GM19397 (cell line): ENCODE data around the gene RTEL1.
"Not testable (repeated sequence)": the region's sequence is repeated elsewhere in the genome, so short reads cannot be mapped to it uniquely, and the experiment has no call there.

Source experiments
- ATAC-seq: cut with Tn5 transposase; IDR thresholded peaks from one replicate; pipeline ENCODE4 v1.9.1; 2021; ENCODE audit warnings: mild to moderate bottlenecking, moderate library complexity; ENCODE audit not compliant: unreplicated experiment

RTEL1 gene

GRCh38 chr20:63708301-63709148, 50.4 kb downstream of the RTEL1 start:
- no peak for ATAC-seq

- ATAC-seq, result no peak
Measured at GRCh38 chr20:63709149-63709527, 51.0 kb downstream of the RTEL1 start.

GRCh38 chr20:63711085-63711645, 53.1 kb downstream of the RTEL1 start:
- ATAC-seq, result no peak

GRCh38 chr20:63712191-63712590, 54.1 kb downstream of the RTEL1 start:
- ATAC-seq, result no peak

GRCh38 chr20:63714858-63715257, 56.7 kb downstream of the RTEL1 start:
- no peak for ATAC-seq

GRCh38 chr20:63718996-63719395, 60.9 kb downstream of the RTEL1 start:
- no peak for ATAC-seq

- not testable (repeated sequence) for ATAC-seq
Measured at GRCh38 chr20:63722967-63723622, 65.0 kb downstream of the RTEL1 start.

- not testable (repeated sequence) for ATAC-seq
Measured at GRCh38 chr20:63730189-63730733, 72.1 kb downstream of the RTEL1 start.

GRCh38 chr20:63731410-63731809, 73.3 kb downstream of the RTEL1 start:
- no peak for ATAC-seq

GRCh38 chr20:63732118-63733095, 74.3 kb downstream of the RTEL1 start:
- ATAC-seq, result no peak

GRCh38 chr20:63733117-63733516, 75.0 kb downstream of the RTEL1 start:
- no peak for ATAC-seq

- no peak for ATAC-seq
Measured at GRCh38 chr20:63733579-63734081, 75.5 kb downstream of the RTEL1 start.

GRCh38 chr20:63734111-63734945, 76.2 kb downstream of the RTEL1 start:
- no peak for ATAC-seq

GRCh38 chr20:63734946-63735858, 77.1 kb downstream of the RTEL1 start:
- ATAC-seq, result no peak

- no peak for ATAC-seq
Measured at GRCh38 chr20:63735859-63736718, 78.0 kb downstream of the RTEL1 start, which contains the start of gene LIME1. LIME1 (plus strand) TSS chr20:63736664; CDS start chr20:63737550, 886 bp downstream.

- no peak for ATAC-seq
Measured at GRCh38 chr20:63736893-63737694, 79.0 kb downstream of the RTEL1 start.

GRCh38 chr20:63737695-63737944, 79.5 kb downstream of the RTEL1 start:
- ATAC-seq, result no peak
